ENCODE results near the gene SORCS2. TPM values are rescaled to one million over a fixed set of nuclear protein-coding genes. Genes with fewer than 3 reads are reported as not detected.

SORCS2 gene
- total and polyA plus RNA-seq, 2 of the 8 experiments (the other 6 are each of a cell fraction or from before 2014, with no cell fraction given), result 0.36 to 1.8 TPM

- TF ChIP-seq, protein P1, sequence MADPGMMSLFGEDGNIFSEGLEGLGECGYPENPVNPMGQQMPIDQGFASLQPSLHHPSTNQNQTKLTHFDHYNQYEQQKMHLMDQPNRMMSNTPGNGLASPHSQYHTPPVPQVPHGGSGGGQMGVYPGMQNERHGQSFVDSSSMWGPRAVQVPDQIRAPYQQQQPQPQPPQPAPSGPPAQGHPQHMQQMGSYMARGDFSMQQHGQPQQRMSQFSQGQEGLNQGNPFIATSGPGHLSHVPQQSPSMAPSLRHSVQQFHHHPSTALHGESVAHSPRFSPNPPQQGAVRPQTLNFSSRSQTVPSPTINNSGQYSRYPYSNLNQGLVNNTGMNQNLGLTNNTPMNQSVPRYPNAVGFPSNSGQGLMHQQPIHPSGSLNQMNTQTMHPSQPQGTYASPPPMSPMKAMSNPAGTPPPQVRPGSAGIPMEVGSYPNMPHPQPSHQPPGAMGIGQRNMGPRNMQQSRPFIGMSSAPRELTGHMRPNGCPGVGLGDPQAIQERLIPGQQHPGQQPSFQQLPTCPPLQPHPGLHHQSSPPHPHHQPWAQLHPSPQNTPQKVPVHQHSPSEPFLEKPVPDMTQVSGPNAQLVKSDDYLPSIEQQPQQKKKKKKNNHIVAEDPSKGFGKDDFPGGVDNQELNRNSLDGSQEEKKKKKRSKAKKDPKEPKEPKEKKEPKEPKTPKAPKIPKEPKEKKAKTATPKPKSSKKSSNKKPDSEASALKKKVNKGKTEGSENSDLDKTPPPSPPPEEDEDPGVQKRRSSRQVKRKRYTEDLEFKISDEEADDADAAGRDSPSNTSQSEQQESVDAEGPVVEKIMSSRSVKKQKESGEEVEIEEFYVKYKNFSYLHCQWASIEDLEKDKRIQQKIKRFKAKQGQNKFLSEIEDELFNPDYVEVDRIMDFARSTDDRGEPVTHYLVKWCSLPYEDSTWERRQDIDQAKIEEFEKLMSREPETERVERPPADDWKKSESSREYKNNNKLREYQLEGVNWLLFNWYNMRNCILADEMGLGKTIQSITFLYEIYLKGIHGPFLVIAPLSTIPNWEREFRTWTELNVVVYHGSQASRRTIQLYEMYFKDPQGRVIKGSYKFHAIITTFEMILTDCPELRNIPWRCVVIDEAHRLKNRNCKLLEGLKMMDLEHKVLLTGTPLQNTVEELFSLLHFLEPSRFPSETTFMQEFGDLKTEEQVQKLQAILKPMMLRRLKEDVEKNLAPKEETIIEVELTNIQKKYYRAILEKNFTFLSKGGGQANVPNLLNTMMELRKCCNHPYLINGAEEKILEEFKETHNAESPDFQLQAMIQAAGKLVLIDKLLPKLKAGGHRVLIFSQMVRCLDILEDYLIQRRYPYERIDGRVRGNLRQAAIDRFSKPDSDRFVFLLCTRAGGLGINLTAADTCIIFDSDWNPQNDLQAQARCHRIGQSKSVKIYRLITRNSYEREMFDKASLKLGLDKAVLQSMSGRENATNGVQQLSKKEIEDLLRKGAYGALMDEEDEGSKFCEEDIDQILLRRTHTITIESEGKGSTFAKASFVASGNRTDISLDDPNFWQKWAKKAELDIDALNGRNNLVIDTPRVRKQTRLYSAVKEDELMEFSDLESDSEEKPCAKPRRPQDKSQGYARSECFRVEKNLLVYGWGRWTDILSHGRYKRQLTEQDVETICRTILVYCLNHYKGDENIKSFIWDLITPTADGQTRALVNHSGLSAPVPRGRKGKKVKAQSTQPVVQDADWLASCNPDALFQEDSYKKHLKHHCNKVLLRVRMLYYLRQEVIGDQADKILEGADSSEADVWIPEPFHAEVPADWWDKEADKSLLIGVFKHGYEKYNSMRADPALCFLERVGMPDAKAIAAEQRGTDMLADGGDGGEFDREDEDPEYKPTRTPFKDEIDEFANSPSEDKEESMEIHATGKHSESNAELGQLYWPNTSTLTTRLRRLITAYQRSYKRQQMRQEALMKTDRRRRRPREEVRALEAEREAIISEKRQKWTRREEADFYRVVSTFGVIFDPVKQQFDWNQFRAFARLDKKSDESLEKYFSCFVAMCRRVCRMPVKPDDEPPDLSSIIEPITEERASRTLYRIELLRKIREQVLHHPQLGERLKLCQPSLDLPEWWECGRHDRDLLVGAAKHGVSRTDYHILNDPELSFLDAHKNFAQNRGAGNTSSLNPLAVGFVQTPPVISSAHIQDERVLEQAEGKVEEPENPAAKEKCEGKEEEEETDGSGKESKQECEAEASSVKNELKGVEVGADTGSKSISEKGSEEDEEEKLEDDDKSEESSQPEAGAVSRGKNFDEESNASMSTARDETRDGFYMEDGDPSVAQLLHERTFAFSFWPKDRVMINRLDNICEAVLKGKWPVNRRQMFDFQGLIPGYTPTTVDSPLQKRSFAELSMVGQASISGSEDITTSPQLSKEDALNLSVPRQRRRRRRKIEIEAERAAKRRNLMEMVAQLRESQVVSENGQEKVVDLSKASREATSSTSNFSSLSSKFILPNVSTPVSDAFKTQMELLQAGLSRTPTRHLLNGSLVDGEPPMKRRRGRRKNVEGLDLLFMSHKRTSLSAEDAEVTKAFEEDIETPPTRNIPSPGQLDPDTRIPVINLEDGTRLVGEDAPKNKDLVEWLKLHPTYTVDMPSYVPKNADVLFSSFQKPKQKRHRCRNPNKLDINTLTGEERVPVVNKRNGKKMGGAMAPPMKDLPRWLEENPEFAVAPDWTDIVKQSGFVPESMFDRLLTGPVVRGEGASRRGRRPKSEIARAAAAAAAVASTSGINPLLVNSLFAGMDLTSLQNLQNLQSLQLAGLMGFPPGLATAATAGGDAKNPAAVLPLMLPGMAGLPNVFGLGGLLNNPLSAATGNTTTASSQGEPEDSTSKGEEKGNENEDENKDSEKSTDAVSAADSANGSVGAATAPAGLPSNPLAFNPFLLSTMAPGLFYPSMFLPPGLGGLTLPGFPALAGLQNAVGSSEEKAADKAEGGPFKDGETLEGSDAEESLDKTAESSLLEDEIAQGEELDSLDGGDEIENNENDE (IDR thresholded peaks at IDR 0.05; ENCODE audit: insufficient replicate concordance, low read length), result no peak
- no peak for TF ChIP-seq YY1 (IDR thresholded peaks at IDR 0.05; ENCODE audit: low read depth, low read length)
- TF ChIP-seq SRF (IDR thresholded peaks at IDR 0.05; ENCODE audit: low read depth, low read length), result no peak
- TF ChIP-seq JUND (IDR thresholded peaks at IDR 0.05; ENCODE audit: low read length), result no peak
- no peak for TF ChIP-seq RAD21 (IDR thresholded peaks at IDR 0.05 in 1 of 2, conservative IDR thresholded peaks at IDR 0.05 in 1 of 2; ENCODE audit: low read depth in 2 of 2, low read length in 2 of 2)
- TF ChIP-seq SIX5 (IDR thresholded peaks at IDR 0.05; ENCODE audit: low read depth, low read length), result no peak
- no peak for TF ChIP-seq RBBP5 (IDR thresholded peaks at IDR 0.05; ENCODE audit: borderline replicate concordance, low read depth, low read length)
- TF ChIP-seq PHF8 (conservative IDR thresholded peaks at IDR 0.05; ENCODE audit: low read depth, low read length), result no peak
- no peak for TF ChIP-seq SUZ12 (IDR thresholded peaks at IDR 0.05; ENCODE audit: low read length)
- no peak for TF ChIP-seq EZH2 (IDR thresholded peaks at IDR 0.05; ENCODE audit: low read depth, low read length, severe bottlenecking)
- TF ChIP-seq CTBP2 (IDR thresholded peaks at IDR 0.05; ENCODE audit: borderline replicate concordance, insufficient read depth, insufficient read length, low read length), result no peak
Observed at GRCh38 chr4:7781366-7781765, 589.0 kb downstream of the SORCS2 start (continued).
